GM06990 (cell line): ENCODE data around the gene LRRC2.

Source experiments
- DNase-seq: peaks from one replicate; pipeline ENCODE4 v3.0.0-alpha.2; 2011; ENCODE audit not compliant: insufficient read length; ENCODE audit errors: extremely low read depth
- H3K27me3 ChIP-seq: replicated peaks from 2 replicates; pipeline ENCODE4 v1.6.0; 2011; ENCODE audit warnings: low read length; ENCODE audit not compliant: control insufficient read depth, insufficient read depth
- H3K36me3 ChIP-seq: 2 replicates; pipeline ENCODE4 v1.5.1; 2011; ENCODE audit warnings: low read length; ENCODE audit not compliant: control insufficient read depth, insufficient read depth
- H3K4me3 ChIP-seq: replicated peaks from 2 replicates; pipeline ENCODE4 v1.5.1; 2011; ENCODE audit warnings: low read depth, mild to moderate bottlenecking, control low read depth, low read length
- TF ChIP-seq, protein P1 (sequence below): IDR thresholded peaks from 2 replicates; pipeline ENCODE4 v1.5.1; 2011; ENCODE audit warnings: low read length, control low read depth, mild to moderate bottlenecking, inconsistent platforms; ENCODE audit not compliant: insufficient read depth, poor library complexity, severe bottlenecking

Gene LRRC2

DNA sequence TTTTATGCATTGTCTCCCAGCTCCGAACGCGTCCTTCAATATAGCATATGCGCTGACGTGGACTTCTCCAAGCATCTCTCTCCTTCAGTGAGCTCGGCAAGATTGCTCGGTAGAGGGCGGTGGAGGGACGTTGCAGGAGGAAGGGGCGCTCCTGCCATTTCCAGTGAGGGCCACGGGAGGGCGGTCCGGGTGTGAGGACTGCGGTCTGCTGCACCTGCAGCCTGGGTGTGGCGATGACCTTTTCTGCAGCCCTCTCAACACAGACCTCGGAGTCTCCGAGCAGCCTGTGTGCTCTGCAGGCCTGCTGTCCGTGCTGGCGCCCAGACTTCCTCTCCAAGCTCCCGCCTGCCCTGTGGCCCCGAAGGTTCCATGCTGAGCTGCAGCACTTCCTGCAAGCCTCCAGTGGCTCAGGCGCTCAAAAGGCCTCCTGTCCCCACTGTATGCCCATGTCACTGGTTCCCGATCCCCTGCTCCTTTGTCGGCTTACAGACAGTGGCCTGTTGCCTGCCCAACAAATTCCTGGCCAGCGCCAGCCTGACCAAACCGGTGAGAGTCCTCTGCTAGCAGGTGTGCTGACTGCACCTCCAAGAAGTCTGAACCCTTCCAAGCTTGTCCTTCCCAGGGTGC, 77.3 kb downstream of the LRRC2 start:
- H3K27me3 ChIP-seq = no peaks in the 10 kb centered on the region
- TF ChIP-seq, protein P1, sequence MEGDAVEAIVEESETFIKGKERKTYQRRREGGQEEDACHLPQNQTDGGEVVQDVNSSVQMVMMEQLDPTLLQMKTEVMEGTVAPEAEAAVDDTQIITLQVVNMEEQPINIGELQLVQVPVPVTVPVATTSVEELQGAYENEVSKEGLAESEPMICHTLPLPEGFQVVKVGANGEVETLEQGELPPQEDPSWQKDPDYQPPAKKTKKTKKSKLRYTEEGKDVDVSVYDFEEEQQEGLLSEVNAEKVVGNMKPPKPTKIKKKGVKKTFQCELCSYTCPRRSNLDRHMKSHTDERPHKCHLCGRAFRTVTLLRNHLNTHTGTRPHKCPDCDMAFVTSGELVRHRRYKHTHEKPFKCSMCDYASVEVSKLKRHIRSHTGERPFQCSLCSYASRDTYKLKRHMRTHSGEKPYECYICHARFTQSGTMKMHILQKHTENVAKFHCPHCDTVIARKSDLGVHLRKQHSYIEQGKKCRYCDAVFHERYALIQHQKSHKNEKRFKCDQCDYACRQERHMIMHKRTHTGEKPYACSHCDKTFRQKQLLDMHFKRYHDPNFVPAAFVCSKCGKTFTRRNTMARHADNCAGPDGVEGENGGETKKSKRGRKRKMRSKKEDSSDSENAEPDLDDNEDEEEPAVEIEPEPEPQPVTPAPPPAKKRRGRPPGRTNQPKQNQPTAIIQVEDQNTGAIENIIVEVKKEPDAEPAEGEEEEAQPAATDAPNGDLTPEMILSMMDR = peak; percentile 100
- DNase-seq = peak; percentile 88
- H3K36me3 ChIP-seq = no peaks in the 10 kb centered on the region
- H3K4me3 ChIP-seq = no peak overlapping the region

DNA sequence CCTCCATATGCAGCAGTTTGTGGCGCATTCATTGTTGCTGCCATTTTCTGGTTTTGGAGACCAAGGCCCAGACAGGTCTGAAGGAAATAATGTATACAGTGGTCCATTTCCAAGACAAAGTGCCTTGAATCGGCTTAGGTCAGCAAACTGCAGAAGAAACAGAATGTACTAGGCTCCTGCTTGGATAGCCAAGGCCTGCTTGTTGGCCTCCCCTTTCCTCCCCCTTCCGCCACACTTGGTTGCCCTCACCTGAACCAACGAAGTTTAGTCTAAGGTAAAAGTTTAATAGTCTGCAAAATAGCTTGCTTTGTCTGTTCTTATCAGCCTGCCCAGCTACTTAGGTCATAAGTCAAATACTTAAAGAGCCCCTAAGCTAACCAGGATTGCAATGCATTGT, 80.3 kb downstream of the LRRC2 start:
- Histone ChIP-seq H3K36me3 (no peaks in the 10 kb centered on the region), H3K27me3 (no peaks in the 10 kb centered on the region; the same call in 1 of the 2 replicates), H3K4me3 (no peak overlapping the region)
- TF ChIP-seq, protein P1 = no peak
- no peak for DNase-seq

DNA sequence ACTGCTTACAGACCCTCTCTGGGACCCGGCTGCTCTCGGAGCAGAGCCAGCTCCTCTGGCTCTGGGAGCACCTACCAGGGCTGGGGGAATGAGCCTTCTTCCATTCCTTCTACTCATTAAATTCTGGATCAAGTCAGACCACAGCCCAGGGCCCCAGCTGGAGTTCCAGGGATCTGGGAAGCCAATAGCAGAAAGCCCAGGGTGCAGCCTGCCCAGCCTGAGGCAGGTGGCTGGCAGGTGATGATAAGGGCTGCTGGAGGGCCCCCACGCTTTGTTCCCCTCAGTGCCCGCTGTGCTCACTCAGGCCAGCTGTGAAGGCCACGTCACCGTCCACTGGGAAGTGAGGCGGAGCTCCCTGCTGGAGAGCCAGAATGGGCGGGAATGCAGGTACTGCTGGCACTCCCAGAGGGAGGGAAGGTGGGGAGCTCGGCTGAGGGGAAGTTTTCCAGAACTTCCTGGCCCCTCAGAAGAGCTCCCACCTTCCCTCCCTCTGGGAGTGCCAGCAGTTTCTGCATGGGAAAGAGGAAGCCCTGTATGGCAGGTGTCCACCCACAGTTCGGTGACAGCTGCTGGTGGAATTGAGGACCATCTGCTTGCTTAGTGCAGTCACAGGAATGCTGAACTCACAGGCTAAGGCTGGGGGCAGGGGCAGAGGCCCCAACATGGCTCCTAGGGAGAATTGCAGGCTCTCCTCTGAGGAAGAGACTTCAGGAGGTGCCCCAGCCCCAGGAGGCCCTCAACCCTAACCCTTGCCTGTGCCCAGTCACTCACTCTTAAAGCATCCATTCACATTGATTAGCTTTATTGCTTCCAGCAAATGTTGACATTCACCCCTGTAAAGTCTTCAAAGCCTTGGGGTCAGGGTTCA, 81.0 kb downstream of the LRRC2 start:
- Histone ChIP-seq H3K27me3 (no peaks in the 10 kb centered on the region; the same call in 1 of the 2 replicates), H3K36me3 (no peaks in the 10 kb centered on the region), H3K4me3 (no peak overlapping the region)
- no peak for DNase-seq
- TF ChIP-seq, protein P1 = no peak

DNA sequence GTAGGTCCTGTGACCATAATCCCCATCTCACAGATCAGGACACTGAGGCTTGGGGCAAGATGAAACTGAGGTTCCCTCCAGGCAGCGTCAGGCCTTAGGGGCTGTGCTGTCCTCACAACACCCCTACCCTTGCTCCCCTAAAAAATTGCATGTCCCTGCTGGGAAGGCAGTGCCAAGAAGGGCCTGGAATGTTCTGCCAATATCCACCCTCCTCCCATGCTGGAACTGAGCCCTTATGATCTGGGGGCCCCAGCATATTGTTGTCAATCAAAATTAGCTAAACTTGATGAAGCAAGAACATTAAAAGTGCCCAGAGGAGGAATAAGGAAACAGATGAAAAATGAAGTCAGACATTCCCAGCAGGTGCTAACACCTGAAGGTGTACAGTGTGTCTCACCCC, 81.7 kb downstream of the LRRC2 start:
- H3K36me3 ChIP-seq = no peaks in the 10 kb centered on the region
- DNase-seq = no peak
- no peaks in the 10 kb centered on the region; the same call in 1 of the 2 replicates for H3K27me3 ChIP-seq
- no peak overlapping the region for H3K4me3 ChIP-seq
- TF ChIP-seq, protein P1 = no peak

DNA sequence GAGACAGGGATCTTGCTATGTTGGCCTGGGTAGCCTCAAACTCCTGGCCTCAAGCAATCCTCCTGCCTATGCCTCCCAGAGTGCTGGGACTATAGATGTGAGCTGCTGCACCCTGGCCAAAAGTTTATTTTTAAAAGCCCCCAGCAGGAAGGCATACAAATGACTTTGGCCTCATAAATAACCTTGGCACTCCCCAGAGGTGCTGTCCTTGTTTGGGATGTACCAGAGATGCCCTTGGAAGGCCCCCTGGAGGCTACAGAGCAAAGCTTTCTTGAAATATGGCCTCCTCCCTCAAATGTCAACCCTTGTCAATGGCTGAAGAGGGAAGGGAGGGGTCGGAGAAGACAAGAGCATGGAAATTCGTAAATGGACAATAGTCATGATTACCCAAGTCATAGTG, 82.3 kb downstream of the LRRC2 start:
- no peaks in the 10 kb centered on the region for H3K36me3 ChIP-seq
- no peak for DNase-seq
- H3K27me3 ChIP-seq = no peaks in the 10 kb centered on the region; the same call in none of the 2 replicates
- H3K4me3 ChIP-seq = no peak overlapping the region
- TF ChIP-seq, protein P1 = peak; percentile 22
